Liver (tissue), 3 donors: ENCODE results near the gene CTNNA2.

ENCODE experiments used
- EGR1 ChIP-seq, 2 donors: IDR thresholded peaks; 2 replicates each; pipeline ENCODE4 v1.6.1; 2016 to 2018; ENCODE audit warnings: antibody characterized with exemption in 2 of 2, low read depth in 2 of 2
- JUND ChIP-seq, 2 donors: IDR thresholded peaks; 2 replicates each; pipeline ENCODE4 v1.6.1; 2016; ENCODE audit warnings: antibody characterized with exemption in 2 of 2
- RAD21 ChIP-seq, 2 donors: IDR thresholded peaks; 2 replicates each; pipeline ENCODE4 v1.6.1; 2016; ENCODE audit warnings: antibody characterized with exemption in 2 of 2, mild to moderate bottlenecking in 2 of 2
- REST ChIP-seq: IDR thresholded peaks from 2 replicates; pipeline ENCODE4 v1.6.1; 2016; ENCODE audit warnings: antibody characterized with exemption, mild to moderate bottlenecking
- RXRA ChIP-seq, 2 donors: IDR thresholded peaks; 2 replicates each; pipeline ENCODE4 v1.6.1; 2017 to 2018; ENCODE audit warnings: antibody characterized with exemption in 2 of 2, mild to moderate bottlenecking in 1 of 2
- SP1 ChIP-seq: IDR thresholded peaks from 2 replicates; pipeline ENCODE4 v1.6.1; 2018; ENCODE audit warnings: antibody characterized with exemption, mild to moderate bottlenecking
- TAF1 ChIP-seq: conservative IDR thresholded peaks from 2 replicates; pipeline ENCODE4 v1.6.1; 2016; ENCODE audit warnings: antibody characterized with exemption, mild to moderate bottlenecking
- YY1 ChIP-seq: IDR thresholded peaks from 2 replicates; pipeline ENCODE4 v1.6.1; 2016; ENCODE audit warnings: antibody characterized with exemption, mild to moderate bottlenecking
- ZBTB33 ChIP-seq: IDR thresholded peaks from 2 replicates; pipeline ENCODE4 v1.6.1; 2016; ENCODE audit warnings: antibody characterized with exemption
- TF ChIP-seq, protein P1 (sequence below): fragments of 150-350 bp; IDR thresholded peaks from 2 replicates; pipeline ENCODE4 v1.5.1; 2017; ENCODE audit warnings: improper control_type of control experiment, low read depth, low read length; ENCODE audit not compliant: missing input control
- TF ChIP-seq, protein P2 (sequence below): IDR thresholded peaks from 2 replicates; pipeline ENCODE4 v1.6.1; 2016; ENCODE audit warnings: antibody characterized with exemption
- donor health status: healthy.
- donor health status: healthy.

- TF ChIP-seq, protein P1, sequence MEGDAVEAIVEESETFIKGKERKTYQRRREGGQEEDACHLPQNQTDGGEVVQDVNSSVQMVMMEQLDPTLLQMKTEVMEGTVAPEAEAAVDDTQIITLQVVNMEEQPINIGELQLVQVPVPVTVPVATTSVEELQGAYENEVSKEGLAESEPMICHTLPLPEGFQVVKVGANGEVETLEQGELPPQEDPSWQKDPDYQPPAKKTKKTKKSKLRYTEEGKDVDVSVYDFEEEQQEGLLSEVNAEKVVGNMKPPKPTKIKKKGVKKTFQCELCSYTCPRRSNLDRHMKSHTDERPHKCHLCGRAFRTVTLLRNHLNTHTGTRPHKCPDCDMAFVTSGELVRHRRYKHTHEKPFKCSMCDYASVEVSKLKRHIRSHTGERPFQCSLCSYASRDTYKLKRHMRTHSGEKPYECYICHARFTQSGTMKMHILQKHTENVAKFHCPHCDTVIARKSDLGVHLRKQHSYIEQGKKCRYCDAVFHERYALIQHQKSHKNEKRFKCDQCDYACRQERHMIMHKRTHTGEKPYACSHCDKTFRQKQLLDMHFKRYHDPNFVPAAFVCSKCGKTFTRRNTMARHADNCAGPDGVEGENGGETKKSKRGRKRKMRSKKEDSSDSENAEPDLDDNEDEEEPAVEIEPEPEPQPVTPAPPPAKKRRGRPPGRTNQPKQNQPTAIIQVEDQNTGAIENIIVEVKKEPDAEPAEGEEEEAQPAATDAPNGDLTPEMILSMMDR, result no peak
- no peak for TF ChIP-seq JUND (IDR thresholded peaks at IDR 0.05)
- no peak for TF ChIP-seq YY1
- no peak for TF ChIP-seq TAF1
- TF ChIP-seq RXRA (IDR thresholded peaks at IDR 0.05), result no peak
- no peak for TF ChIP-seq SP1
- TF ChIP-seq REST, result no peak
- TF ChIP-seq EGR1 (IDR thresholded peaks at IDR 0.05; ENCODE audit: low read depth in 2 of 2), result no peak
- no peak for TF ChIP-seq ZBTB33
- TF ChIP-seq, protein P2, sequence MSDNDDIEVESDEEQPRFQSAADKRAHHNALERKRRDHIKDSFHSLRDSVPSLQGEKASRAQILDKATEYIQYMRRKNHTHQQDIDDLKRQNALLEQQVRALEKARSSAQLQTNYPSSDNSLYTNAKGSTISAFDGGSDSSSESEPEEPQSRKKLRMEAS, result no peak
- no peak for TF ChIP-seq RAD21 (IDR thresholded peaks at IDR 0.05)
Measured at GRCh38 chr2:80026040-80026729, 513.3 kb downstream of the CTNNA2 start.
